Measurements from ENCODE around the gene ALKBH8.

ALKBH8 gene

GRCh38 chr11:107453594-107454286 lies 111.8 kb downstream of the ALKBH8 start:
- Histone ChIP-seq H3K4me1 (ENCODE audit: control insufficient read depth, insufficient read depth, low read length) (no peaks in the 10 kb centered on the region), H3K4me3 (ENCODE audit: low read depth, low read length) (no peak overlapping the region), H3K27ac (ENCODE audit: extremely low read depth, low read depth, low read length) (no peak overlapping the region), H3K9me3 (ENCODE audit: control insufficient read depth, insufficient read depth, low read depth, low read length) (no peaks in the 10 kb centered on the region), H3K36me3 (ENCODE audit: control insufficient read depth in 2 of 2, insufficient read depth in 1 of 2, low read length in 2 of 2) (peaks cover 7 to 32% of the 10 kb centered on the region in 2 experiments; a peak in 2 of 3 replicates)
- CTCF ChIA-PET, result interaction anchor here (0.6 kb wide), 1 partner anchor 199 kb away, joined by 3 read pairs; no protein-coding TSS in a partner anchor
- TF ChIP-seq YY1 (tag by site-specific recombination; IDR thresholded peaks at IDR 0.05), result no peak
- TF ChIP-seq ZNF521 (tag by site-specific recombination; IDR thresholded peaks at IDR 0.05), result no peak
- TF ChIP-seq ZNF280C (tag by site-specific recombination; IDR thresholded peaks at IDR 0.05), result no peak
- no peak for TF ChIP-seq ZNF112 (tag by site-specific recombination; IDR thresholded peaks at IDR 0.05)
- TF ChIP-seq ZNF639 (tag by site-specific recombination; IDR thresholded peaks at IDR 0.05), result no peak
- no peak for TF ChIP-seq ZNF626 (tag by site-specific recombination; IDR thresholded peaks at IDR 0.05)
- no peak for TF ChIP-seq ZNF555 (tag by site-specific recombination; conservative IDR thresholded peaks at IDR 0.05)
- no peak for TF ChIP-seq ZNF341 (tag by site-specific recombination; IDR thresholded peaks at IDR 0.05; ENCODE audit: low read depth)
- no peak for TF ChIP-seq ZNF621 (tag by site-specific recombination; IDR thresholded peaks at IDR 0.05)
- TF ChIP-seq SP3 (tag by site-specific recombination; IDR thresholded peaks at IDR 0.05), result no peak
- TF ChIP-seq PRDM2 (tag by site-specific recombination; IDR thresholded peaks at IDR 0.05; ENCODE audit: borderline replicate concordance), result no peak
- no peak for TF ChIP-seq ZEB2 (tag by site-specific recombination; IDR thresholded peaks at IDR 0.05)
- no peak for TF ChIP-seq INSM2 (tag by site-specific recombination; IDR thresholded peaks at IDR 0.05)
- no peak for TF ChIP-seq ZNF776 (tag by site-specific recombination; IDR thresholded peaks at IDR 0.05; ENCODE audit: borderline replicate concordance)
- no peak for TF ChIP-seq TCF7L2 (IDR thresholded peaks at IDR 0.05; ENCODE audit: borderline replicate concordance, low read depth, low read length)
- no peak for TF ChIP-seq IKZF3 (tag by site-specific recombination; IDR thresholded peaks at IDR 0.05)
- TF ChIP-seq PBX3 (CRISPR knock-in tag; IDR thresholded peaks at IDR 0.05), result no peak
- no peak for TF ChIP-seq ZNF404 (tag by site-specific recombination; IDR thresholded peaks at IDR 0.05)
- POLR2A ChIA-PET, result no interaction called here

Data from HEK293 (cell line).